ENCODE results near the gene BCL2. TPM values are rescaled to one million over a fixed set of nuclear protein-coding genes. Genes with fewer than 3 reads are reported as not detected.

Gene BCL2
- total RNA-seq, 1 experiment from 2014 or later, result 2.6 TPM

DNA sequence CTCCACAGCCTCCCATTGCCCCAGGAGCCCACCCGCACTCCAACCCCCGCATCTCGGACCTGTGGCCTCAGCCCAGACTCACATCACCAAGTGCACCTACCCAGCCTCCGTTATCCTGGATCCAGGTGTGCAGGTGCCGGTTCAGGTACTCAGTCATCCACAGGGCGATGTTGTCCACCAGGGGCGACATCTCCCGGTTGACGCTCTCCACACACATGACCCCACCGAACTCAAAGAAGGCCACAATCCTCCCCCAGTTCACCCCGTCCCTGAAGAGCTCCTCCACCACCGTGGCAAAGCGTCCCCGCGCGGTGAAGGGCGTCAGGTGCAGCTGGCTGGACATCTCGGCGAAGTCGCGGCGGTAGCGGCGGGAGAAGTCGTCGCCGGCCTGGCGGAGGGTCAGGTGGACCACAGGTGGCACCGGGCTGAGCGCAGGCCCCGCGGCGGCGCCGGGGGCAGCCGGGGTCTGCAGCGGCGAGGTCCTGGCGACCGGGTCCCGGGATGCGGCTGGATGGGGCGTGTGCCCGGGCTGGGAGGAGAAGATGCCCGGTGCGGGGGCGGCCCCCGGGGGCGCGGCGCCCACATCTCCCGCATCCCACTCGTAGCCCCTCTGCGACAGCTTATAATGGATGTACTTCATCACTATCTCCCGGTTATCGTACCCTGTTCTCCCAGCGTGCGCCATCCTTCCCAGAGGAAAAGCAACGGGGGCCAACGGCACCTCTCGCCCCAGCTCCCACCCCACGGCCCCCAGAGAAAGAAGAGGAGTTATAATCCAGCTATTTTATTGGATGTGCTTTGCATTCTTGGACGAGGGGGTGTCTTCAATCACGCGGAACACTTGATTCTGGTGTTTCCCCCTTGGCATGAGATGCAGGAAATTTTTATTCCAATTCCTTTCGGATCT lies 1.3 kb downstream of the BCL2 start (continued):
- TF ChIP-seq, protein P1, sequence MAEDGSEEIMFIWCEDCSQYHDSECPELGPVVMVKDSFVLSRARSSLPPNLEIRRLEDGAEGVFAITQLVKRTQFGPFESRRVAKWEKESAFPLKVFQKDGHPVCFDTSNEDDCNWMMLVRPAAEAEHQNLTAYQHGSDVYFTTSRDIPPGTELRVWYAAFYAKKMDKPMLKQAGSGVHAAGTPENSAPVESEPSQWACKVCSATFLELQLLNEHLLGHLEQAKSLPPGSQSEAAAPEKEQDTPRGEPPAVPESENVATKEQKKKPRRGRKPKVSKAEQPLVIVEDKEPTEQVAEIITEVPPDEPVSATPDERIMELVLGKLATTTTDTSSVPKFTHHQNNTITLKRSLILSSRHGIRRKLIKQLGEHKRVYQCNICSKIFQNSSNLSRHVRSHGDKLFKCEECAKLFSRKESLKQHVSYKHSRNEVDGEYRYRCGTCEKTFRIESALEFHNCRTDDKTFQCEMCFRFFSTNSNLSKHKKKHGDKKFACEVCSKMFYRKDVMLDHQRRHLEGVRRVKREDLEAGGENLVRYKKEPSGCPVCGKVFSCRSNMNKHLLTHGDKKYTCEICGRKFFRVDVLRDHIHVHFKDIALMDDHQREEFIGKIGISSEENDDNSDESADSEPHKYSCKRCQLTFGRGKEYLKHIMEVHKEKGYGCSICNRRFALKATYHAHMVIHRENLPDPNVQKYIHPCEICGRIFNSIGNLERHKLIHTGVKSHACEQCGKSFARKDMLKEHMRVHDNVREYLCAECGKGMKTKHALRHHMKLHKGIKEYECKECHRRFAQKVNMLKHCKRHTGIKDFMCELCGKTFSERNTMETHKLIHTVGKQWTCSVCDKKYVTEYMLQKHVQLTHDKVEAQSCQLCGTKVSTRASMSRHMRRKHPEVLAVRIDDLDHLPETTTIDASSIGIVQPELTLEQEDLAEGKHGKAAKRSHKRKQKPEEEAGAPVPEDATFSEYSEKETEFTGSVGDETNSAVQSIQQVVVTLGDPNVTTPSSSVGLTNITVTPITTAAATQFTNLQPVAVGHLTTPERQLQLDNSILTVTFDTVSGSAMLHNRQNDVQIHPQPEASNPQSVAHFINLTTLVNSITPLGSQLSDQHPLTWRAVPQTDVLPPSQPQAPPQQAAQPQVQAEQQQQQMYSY (CRISPR knock-in tag; IDR thresholded peaks at IDR 0.05), result 0 out of 2 replicates have a peak, but pooled peaks have one; percentile 34
- TF ChIP-seq, protein P2, sequence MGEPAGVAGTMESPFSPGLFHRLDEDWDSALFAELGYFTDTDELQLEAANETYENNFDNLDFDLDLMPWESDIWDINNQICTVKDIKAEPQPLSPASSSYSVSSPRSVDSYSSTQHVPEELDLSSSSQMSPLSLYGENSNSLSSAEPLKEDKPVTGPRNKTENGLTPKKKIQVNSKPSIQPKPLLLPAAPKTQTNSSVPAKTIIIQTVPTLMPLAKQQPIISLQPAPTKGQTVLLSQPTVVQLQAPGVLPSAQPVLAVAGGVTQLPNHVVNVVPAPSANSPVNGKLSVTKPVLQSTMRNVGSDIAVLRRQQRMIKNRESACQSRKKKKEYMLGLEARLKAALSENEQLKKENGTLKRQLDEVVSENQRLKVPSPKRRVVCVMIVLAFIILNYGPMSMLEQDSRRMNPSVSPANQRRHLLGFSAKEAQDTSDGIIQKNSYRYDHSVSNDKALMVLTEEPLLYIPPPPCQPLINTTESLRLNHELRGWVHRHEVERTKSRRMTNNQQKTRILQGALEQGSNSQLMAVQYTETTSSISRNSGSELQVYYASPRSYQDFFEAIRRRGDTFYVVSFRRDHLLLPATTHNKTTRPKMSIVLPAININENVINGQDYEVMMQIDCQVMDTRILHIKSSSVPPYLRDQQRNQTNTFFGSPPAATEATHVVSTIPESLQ (CRISPR knock-in tag; IDR thresholded peaks at IDR 0.05), result no peak
- TF ChIP-seq, protein P3, sequence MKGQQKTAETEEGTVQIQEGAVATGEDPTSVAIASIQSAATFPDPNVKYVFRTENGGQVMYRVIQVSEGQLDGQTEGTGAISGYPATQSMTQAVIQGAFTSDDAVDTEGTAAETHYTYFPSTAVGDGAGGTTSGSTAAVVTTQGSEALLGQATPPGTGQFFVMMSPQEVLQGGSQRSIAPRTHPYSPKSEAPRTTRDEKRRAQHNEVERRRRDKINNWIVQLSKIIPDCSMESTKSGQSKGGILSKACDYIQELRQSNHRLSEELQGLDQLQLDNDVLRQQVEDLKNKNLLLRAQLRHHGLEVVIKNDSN (CRISPR knock-in tag; IDR thresholded peaks at IDR 0.05), result peak; percentile 67; the same call in 1 of the 2 replicates
- no peak for TF ChIP-seq FOXJ3 (CRISPR knock-in tag; IDR thresholded peaks at IDR 0.05; ENCODE audit: borderline replicate concordance)
- TF ChIP-seq ZBTB21 (CRISPR knock-in tag; IDR thresholded peaks at IDR 0.05; ENCODE audit: borderline replicate concordance), result 0 out of 2 replicates have a peak, but pooled peaks have one; percentile 50
- TF ChIP-seq, protein P4, sequence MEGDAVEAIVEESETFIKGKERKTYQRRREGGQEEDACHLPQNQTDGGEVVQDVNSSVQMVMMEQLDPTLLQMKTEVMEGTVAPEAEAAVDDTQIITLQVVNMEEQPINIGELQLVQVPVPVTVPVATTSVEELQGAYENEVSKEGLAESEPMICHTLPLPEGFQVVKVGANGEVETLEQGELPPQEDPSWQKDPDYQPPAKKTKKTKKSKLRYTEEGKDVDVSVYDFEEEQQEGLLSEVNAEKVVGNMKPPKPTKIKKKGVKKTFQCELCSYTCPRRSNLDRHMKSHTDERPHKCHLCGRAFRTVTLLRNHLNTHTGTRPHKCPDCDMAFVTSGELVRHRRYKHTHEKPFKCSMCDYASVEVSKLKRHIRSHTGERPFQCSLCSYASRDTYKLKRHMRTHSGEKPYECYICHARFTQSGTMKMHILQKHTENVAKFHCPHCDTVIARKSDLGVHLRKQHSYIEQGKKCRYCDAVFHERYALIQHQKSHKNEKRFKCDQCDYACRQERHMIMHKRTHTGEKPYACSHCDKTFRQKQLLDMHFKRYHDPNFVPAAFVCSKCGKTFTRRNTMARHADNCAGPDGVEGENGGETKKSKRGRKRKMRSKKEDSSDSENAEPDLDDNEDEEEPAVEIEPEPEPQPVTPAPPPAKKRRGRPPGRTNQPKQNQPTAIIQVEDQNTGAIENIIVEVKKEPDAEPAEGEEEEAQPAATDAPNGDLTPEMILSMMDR (IDR thresholded peaks at IDR 0.05), result peak; percentile 62; the same call in 1 of the 2 replicates
- TF ChIP-seq ETV6 (CRISPR knock-in tag; IDR thresholded peaks at IDR 0.05), result peak; percentile 41; the same call in 1 of the 2 replicates
- peak; percentile 88 for TF ChIP-seq FOXP1 (CRISPR knock-in tag; IDR thresholded peaks at IDR 0.05; ENCODE audit: borderline replicate concordance)
- peak; percentile 39; the same call in 1 of the 2 replicates for TF ChIP-seq CREB1 (CRISPR knock-in tag; IDR thresholded peaks at IDR 0.05)
- TF ChIP-seq, protein P5, sequence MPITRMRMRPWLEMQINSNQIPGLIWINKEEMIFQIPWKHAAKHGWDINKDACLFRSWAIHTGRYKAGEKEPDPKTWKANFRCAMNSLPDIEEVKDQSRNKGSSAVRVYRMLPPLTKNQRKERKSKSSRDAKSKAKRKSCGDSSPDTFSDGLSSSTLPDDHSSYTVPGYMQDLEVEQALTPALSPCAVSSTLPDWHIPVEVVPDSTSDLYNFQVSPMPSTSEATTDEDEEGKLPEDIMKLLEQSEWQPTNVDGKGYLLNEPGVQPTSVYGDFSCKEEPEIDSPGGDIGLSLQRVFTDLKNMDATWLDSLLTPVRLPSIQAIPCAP (CRISPR knock-in tag; IDR thresholded peaks at IDR 0.05), result no peak
- TF ChIP-seq GTF2I (CRISPR knock-in tag; conservative IDR thresholded peaks at IDR 0.05), result no peak
- TF ChIP-seq CBFB (CRISPR knock-in tag; IDR thresholded peaks at IDR 0.05; ENCODE audit: low read depth), result no peak
- no peak for TF ChIP-seq GRHL2 (CRISPR knock-in tag; IDR thresholded peaks at IDR 0.05; ENCODE audit: insufficient replicate concordance, severe bottlenecking)
- TF ChIP-seq ZNF263 (CRISPR knock-in tag; IDR thresholded peaks at IDR 0.05; ENCODE audit: low read depth), result peak; percentile 55; the same call in 1 of the 2 replicates
- no peak for TF ChIP-seq NR1H2 (CRISPR knock-in tag; IDR thresholded peaks at IDR 0.05)
- TF ChIP-seq FOXK1 (CRISPR knock-in tag; IDR thresholded peaks at IDR 0.05), result peak; percentile 51; the same call in 1 of the 2 replicates
- TF ChIP-seq, protein P6, sequence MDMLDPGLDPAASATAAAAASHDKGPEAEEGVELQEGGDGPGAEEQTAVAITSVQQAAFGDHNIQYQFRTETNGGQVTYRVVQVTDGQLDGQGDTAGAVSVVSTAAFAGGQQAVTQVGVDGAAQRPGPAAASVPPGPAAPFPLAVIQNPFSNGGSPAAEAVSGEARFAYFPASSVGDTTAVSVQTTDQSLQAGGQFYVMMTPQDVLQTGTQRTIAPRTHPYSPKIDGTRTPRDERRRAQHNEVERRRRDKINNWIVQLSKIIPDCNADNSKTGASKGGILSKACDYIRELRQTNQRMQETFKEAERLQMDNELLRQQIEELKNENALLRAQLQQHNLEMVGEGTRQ (CRISPR knock-in tag; IDR thresholded peaks at IDR 0.05), result peak; percentile 75
- TF ChIP-seq ZNF121 (CRISPR knock-in tag; IDR thresholded peaks at IDR 0.05), result no peak
- TF ChIP-seq PRRX2 (CRISPR knock-in tag; IDR thresholded peaks at IDR 0.05), result no peak
- TF ChIP-seq, protein P7, sequence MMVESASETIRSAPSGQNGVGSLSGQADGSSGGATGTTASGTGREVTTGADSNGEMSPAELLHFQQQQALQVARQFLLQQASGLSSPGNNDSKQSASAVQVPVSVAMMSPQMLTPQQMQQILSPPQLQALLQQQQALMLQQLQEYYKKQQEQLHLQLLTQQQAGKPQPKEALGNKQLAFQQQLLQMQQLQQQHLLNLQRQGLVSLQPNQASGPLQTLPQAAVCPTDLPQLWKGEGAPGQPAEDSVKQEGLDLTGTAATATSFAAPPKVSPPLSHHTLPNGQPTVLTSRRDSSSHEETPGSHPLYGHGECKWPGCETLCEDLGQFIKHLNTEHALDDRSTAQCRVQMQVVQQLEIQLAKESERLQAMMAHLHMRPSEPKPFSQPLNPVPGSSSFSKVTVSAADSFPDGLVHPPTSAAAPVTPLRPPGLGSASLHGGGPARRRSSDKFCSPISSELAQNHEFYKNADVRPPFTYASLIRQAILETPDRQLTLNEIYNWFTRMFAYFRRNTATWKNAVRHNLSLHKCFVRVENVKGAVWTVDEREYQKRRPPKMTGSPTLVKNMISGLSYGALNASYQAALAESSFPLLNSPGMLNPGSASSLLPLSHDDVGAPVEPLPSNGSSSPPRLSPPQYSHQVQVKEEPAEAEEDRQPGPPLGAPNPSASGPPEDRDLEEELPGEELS (CRISPR knock-in tag; IDR thresholded peaks at IDR 0.05), result peak; percentile 77
- TF ChIP-seq, protein P8, sequence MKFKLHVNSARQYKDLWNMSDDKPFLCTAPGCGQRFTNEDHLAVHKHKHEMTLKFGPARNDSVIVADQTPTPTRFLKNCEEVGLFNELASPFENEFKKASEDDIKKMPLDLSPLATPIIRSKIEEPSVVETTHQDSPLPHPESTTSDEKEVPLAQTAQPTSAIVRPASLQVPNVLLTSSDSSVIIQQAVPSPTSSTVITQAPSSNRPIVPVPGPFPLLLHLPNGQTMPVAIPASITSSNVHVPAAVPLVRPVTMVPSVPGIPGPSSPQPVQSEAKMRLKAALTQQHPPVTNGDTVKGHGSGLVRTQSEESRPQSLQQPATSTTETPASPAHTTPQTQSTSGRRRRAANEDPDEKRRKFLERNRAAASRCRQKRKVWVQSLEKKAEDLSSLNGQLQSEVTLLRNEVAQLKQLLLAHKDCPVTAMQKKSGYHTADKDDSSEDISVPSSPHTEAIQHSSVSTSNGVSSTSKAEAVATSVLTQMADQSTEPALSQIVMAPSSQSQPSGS (CRISPR knock-in tag; IDR thresholded peaks at IDR 0.05; ENCODE audit: borderline replicate concordance, low read depth), result no peak
- TF ChIP-seq TEAD1 (CRISPR knock-in tag; IDR thresholded peaks at IDR 0.05), result peak; percentile 61; the same call in 1 of the 2 replicates
- TF ChIP-seq CREM (CRISPR knock-in tag; IDR thresholded peaks at IDR 0.05), result peak; percentile 36; the same call in 1 of the 2 replicates
- no peak for TF ChIP-seq ZNF416 (CRISPR knock-in tag; IDR thresholded peaks at IDR 0.05)
